ENCODE results near the gene FASN. TPM values are rescaled to one million over a fixed set of nuclear protein-coding genes. Genes with fewer than 3 reads are reported as not detected.
"Not testable (repeated sequence)": the region's sequence is repeated elsewhere in the genome, so short reads cannot be mapped to it uniquely, and the experiment has no call there.

Gene FASN
- total RNA-seq, 6 donors from 2014 or later: 191 to 805 (median 577) TPM

GRCh38 chr17:82138511-82138992 is 40.5 kb upstream of the FASN start:
- no peak for ATAC-seq (ENCODE audit: low FRiP score in 2 of 2)
- no peaks in the 10 kb centered on the region for H3K27me3 ChIP-seq
- TF ChIP-seq EP300 (IDR thresholded peaks at IDR 0.05): no peak
- no peak for TF ChIP-seq CTCF (IDR thresholded peaks at IDR 0.05)
- TF ChIP-seq POLR2AphosphoS5 (IDR thresholded peaks at IDR 0.05): no peak
- TF ChIP-seq POLR2A (IDR thresholded peaks at IDR 0.05): no peak
- H3K27ac ChIP-seq: no peak overlapping the region
- no peaks in the 10 kb centered on the region for H3K36me3 ChIP-seq
- no peak overlapping the region for H3K4me3 ChIP-seq
- H3K4me1 ChIP-seq: no peaks in the 10 kb centered on the region
- peak in 1 of 2 donors; percentile 52 for DNase-seq
- 92 to 93% methylated on average over 28 of the region's 28 CpGs for whole genome bisulfite sequencing, 2 donors
- no peaks in the 10 kb centered on the region for H3K9me3 ChIP-seq

- H3K4me1 ChIP-seq: peaks cover 0 to 11% (median 0%) of the 10 kb centered on the region in 4 donors
- H3K27me3 ChIP-seq: no peaks in the 10 kb centered on the region
- H3K27ac ChIP-seq: peak overlapping the region; percentile 63 to 92 (median 77)
- DNase-seq: peak; percentile 76 to 93
- H3K4me3 ChIP-seq: no peak overlapping the region
- no peaks in the 10 kb centered on the region for H3K9me3 ChIP-seq
- peak; percentile 81 to 95 for ATAC-seq (ENCODE audit: low FRiP score in 2 of 2)
- H3K36me3 ChIP-seq: no peaks in the 10 kb centered on the region
- 68 to 71% methylated on average over 10 to 11 of the region's 11 CpGs for WGBS, 2 donors
- peak in 3 of 4 donors; percentile 24 to 86 (median 28) for TF ChIP-seq POLR2A (IDR thresholded peaks at IDR 0.05)
- no peak for TF ChIP-seq CTCF (IDR thresholded peaks at IDR 0.05)
- TF ChIP-seq EP300 (IDR thresholded peaks at IDR 0.05): peak; percentile 92 to 100 (median 98)
- peak; percentile 76 to 89 for TF ChIP-seq POLR2AphosphoS5 (IDR thresholded peaks at IDR 0.05)
Measured at GRCh38 chr17:82134101-82134500, 36.1 kb upstream of the FASN start.

- not testable (repeated sequence) for H3K36me3 ChIP-seq, H3K9me3 ChIP-seq, H3K4me3 ChIP-seq, H3K27me3 ChIP-seq
- 66 to 73% methylated on average over 8 of the region's 8 CpGs for WGBS, 2 donors
- H3K27ac ChIP-seq: peak overlapping the region; percentile 63 to 92 (median 76)
- ATAC-seq (ENCODE audit: low FRiP score in 2 of 2) (peak; percentile 61 to 83), DNase-seq (peak in 1 of 2 donors; percentile 83)
- H3K4me1 ChIP-seq: peaks cover 0 to 11% (median 0%) of the 10 kb centered on the region in 4 donors
- peak in 1 of 4 donors; percentile 42 for TF ChIP-seq EP300 (IDR thresholded peaks at IDR 0.05)
Measured at GRCh38 chr17:82133166-82133953, 35.3 kb upstream of the FASN start.

GRCh38 chr17:82129095-82129494 is 31.1 kb upstream of the FASN start:
- Histone ChIP-seq H3K27me3 (no peaks in the 10 kb centered on the region), H3K9me3 (no peaks in the 10 kb centered on the region), H3K27ac (peak overlapping the region in 1 of 4 donors; percentile 11), H3K36me3 (peaks cover 0 to 28% (median 9%) of the 10 kb centered on the region in 4 donors), H3K4me1 (peaks cover 0 to 11% (median 0%) of the 10 kb centered on the region in 4 donors), H3K4me3 (no peak overlapping the region)
- no peak for TF ChIP-seq EP300 (IDR thresholded peaks at IDR 0.05)
- no peak for DNase-seq
- ATAC-seq (ENCODE audit: low FRiP score in 2 of 2): no peak
- 85 to 94% methylated on average over 4 of the region's 4 CpGs for WGBS, 2 donors

GRCh38 chr17:82128287-82128686 is 30.3 kb upstream of the FASN start:
- DNase-seq: peak in 1 of 2 donors; percentile 66
- no peak for TF ChIP-seq EP300 (IDR thresholded peaks at IDR 0.05)
- no peak for TF ChIP-seq POLR2AphosphoS5 (IDR thresholded peaks at IDR 0.05)
- no peak for TF ChIP-seq POLR2A (IDR thresholded peaks at IDR 0.05)
- TF ChIP-seq CTCF (IDR thresholded peaks at IDR 0.05): no peak
- H3K9me3 ChIP-seq: no peaks in the 10 kb centered on the region
- H3K27ac ChIP-seq: no peak overlapping the region
- no peak overlapping the region for H3K4me3 ChIP-seq
- WGBS, 2 donors: 85 to 90% methylated on average over 4 to 15 of the region's 15 CpGs
- peaks cover 0 to 8% (median 0%) of the 10 kb centered on the region in 4 donors for H3K4me1 ChIP-seq
- H3K27me3 ChIP-seq: no peaks in the 10 kb centered on the region
- H3K36me3 ChIP-seq: peaks cover 0 to 29% (median 9%) of the 10 kb centered on the region in 4 donors
- no peak for ATAC-seq (ENCODE audit: low FRiP score in 2 of 2)
